Muscle layer of colon (tissue), 2 donors: ENCODE results near the gene DBH.

Experiments
- H3K27ac ChIP-seq: one replicate; pipeline ENCODE4 v1.7.0; 2013; ENCODE audit warnings: low read depth, mild to moderate bottlenecking, low read length, moderate library complexity
- H3K27me3 ChIP-seq, 2 donors: one replicate each; pipeline ENCODE4 v1.7.0; 2013; ENCODE audit warnings: low read length in 2 of 2, mild to moderate bottlenecking in 2 of 2; ENCODE audit not compliant: insufficient read depth in 2 of 2, control insufficient read depth in 1 of 2
- H3K36me3 ChIP-seq: one replicate; pipeline ENCODE4 v1.7.0; 2013; ENCODE audit warnings: mild to moderate bottlenecking, low read length; ENCODE audit not compliant: insufficient read depth
- H3K4me1 ChIP-seq: one replicate; pipeline ENCODE4 v1.7.0; 2013; ENCODE audit warnings: mild to moderate bottlenecking, low read length; ENCODE audit not compliant: insufficient read depth
- H3K4me3 ChIP-seq, 2 donors: one replicate each; pipeline ENCODE4 v1.7.0; 2013; ENCODE audit warnings: low read length in 2 of 2, low read depth in 1 of 2, mild to moderate bottlenecking in 1 of 2, moderate library complexity in 1 of 2
- H3K9ac ChIP-seq: one replicate; pipeline ENCODE4 v1.7.0; 2013; ENCODE audit warnings: low read length
- H3K9me3 ChIP-seq: one replicate; pipeline ENCODE4 v1.7.0; 2013; ENCODE audit warnings: mild to moderate bottlenecking, low read length
- donor health status: abdominal sarcoma.
- donor health status: Adenocarcinoma of cecum.

DBH gene

GRCh38 chr9:133691626-133692363 lies 55.6 kb downstream of the DBH start:
- no peak overlapping the region for H3K4me3 ChIP-seq
- H3K4me1 ChIP-seq: no peaks in the 10 kb centered on the region
- H3K9ac ChIP-seq: no peak overlapping the region
- no peaks in the 10 kb centered on the region for H3K36me3 ChIP-seq
- no peaks in the 10 kb centered on the region for H3K27me3 ChIP-seq
- H3K9me3 ChIP-seq: no peaks in the 10 kb centered on the region
- H3K27ac ChIP-seq: no peak overlapping the region

GRCh38 chr9:133692364-133692985 lies 56.3 kb downstream of the DBH start:
- Histone ChIP-seq H3K27me3 (no peaks in the 10 kb centered on the region), H3K9me3 (no peaks in the 10 kb centered on the region), H3K27ac (no peak overlapping the region), H3K9ac (no peak overlapping the region), H3K4me3 (no peak overlapping the region), H3K36me3 (no peaks in the 10 kb centered on the region), H3K4me1 (no peaks in the 10 kb centered on the region)

GRCh38 chr9:133693116-133693515 lies 57.0 kb downstream of the DBH start:
- H3K27me3 ChIP-seq: no peaks in the 10 kb centered on the region

GRCh38 chr9:133693703-133694529 lies 57.8 kb downstream of the DBH start:
- Histone ChIP-seq H3K4me1 (no peaks in the 10 kb centered on the region), H3K9ac (no peak overlapping the region), H3K4me3 (no peak overlapping the region), H3K27me3 (no peaks in the 10 kb centered on the region), H3K9me3 (no peaks in the 10 kb centered on the region), H3K27ac (no peak overlapping the region), H3K36me3 (no peaks in the 10 kb centered on the region)

More at GRCh38 chr9:133693116-133693515, 57.0 kb downstream of the DBH start:
- H3K4me1 ChIP-seq: no peaks in the 10 kb centered on the region
- no peak overlapping the region for H3K27ac ChIP-seq
- no peaks in the 10 kb centered on the region for H3K36me3 ChIP-seq
- H3K4me3 ChIP-seq: no peak overlapping the region
- no peak overlapping the region for H3K9ac ChIP-seq
- H3K9me3 ChIP-seq: no peaks in the 10 kb centered on the region

GRCh38 chr9:133694686-133695085 lies 58.5 kb downstream of the DBH start:
- Histone ChIP-seq H3K9ac (no peak overlapping the region), H3K27me3 (no peaks in the 10 kb centered on the region), H3K27ac (no peak overlapping the region), H3K4me1 (no peaks in the 10 kb centered on the region), H3K9me3 (no peaks in the 10 kb centered on the region), H3K4me3 (no peak overlapping the region), H3K36me3 (no peaks in the 10 kb centered on the region)

- no peak overlapping the region for H3K27ac ChIP-seq
- H3K9me3 ChIP-seq: no peaks in the 10 kb centered on the region
- H3K9ac ChIP-seq: no peak overlapping the region
- no peak overlapping the region for H3K4me3 ChIP-seq
- no peaks in the 10 kb centered on the region for H3K27me3 ChIP-seq
- no peaks in the 10 kb centered on the region for H3K36me3 ChIP-seq
- H3K4me1 ChIP-seq: no peaks in the 10 kb centered on the region
Measured at GRCh38 chr9:133696071-133696472, 59.9 kb downstream of the DBH start.

- no peaks in the 10 kb centered on the region for H3K9me3 ChIP-seq
- no peak overlapping the region for H3K4me3 ChIP-seq
- H3K9ac ChIP-seq: no peak overlapping the region
- peaks cover 10% of the 10 kb centered on the region for H3K4me1 ChIP-seq
- H3K27me3 ChIP-seq: peaks cover 0 to 5% of the 10 kb centered on the region in 2 donors
- H3K36me3 ChIP-seq: no peaks in the 10 kb centered on the region
- H3K27ac ChIP-seq: no peak overlapping the region
Measured at GRCh38 chr9:133699546-133699945, 63.4 kb downstream of the DBH start.

- H3K27ac ChIP-seq: no peak overlapping the region
- no peaks in the 10 kb centered on the region for H3K36me3 ChIP-seq
- peaks cover 0 to 5% of the 10 kb centered on the region in 2 donors for H3K27me3 ChIP-seq
- H3K9me3 ChIP-seq: no peaks in the 10 kb centered on the region
- H3K9ac ChIP-seq: no peak overlapping the region
- H3K4me1 ChIP-seq: peaks cover 10% of the 10 kb centered on the region
- no peak overlapping the region for H3K4me3 ChIP-seq
Measured at GRCh38 chr9:133700819-133701320, 64.7 kb downstream of the DBH start.

- H3K27ac ChIP-seq: no peak overlapping the region
Measured at GRCh38 chr9:133701321-133701980, 65.3 kb downstream of the DBH start.

GRCh38 chr9:133701981-133702797 lies 66.0 kb downstream of the DBH start:
- Histone ChIP-seq H3K4me3 (peak overlapping the region; percentile 59 to 61), H3K9ac (no peak overlapping the region), H3K27ac (peak overlapping the region; percentile 50), H3K27me3 (peaks cover 0 to 5% of the 10 kb centered on the region in 2 donors), H3K4me1 (peaks cover 10% of the 10 kb centered on the region), H3K9me3 (no peaks in the 10 kb centered on the region), H3K36me3 (no peaks in the 10 kb centered on the region)

More at GRCh38 chr9:133701321-133701980, 65.3 kb downstream of the DBH start:
- Histone ChIP-seq H3K9ac (no peak overlapping the region), H3K27me3 (peaks cover 0 to 5% of the 10 kb centered on the region in 2 donors), H3K9me3 (no peaks in the 10 kb centered on the region), H3K4me1 (peaks cover 10% of the 10 kb centered on the region), H3K36me3 (no peaks in the 10 kb centered on the region), H3K4me3 (no peak overlapping the region)
